Measurements from ENCODE around the gene UEVLD.

The UEVLD gene

DNA sequence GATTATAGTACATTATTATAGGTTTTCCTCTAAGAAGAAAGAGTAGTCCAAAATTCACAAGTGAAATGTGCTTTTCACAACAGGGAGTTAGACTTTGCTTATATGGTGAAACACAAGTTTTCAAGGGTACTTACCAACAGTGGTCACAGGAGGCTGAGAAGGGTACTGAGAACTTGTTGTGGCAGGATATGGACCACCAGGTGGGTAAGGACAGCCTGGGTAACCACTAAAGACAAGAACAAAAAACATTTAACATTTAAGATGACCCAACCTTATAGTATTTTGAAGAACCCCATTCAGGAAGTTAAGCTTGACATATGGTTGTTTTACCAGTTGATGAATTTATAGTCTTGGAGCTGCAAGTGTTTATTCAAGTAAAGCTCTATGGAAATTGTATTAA is 86.2 kb downstream of the UEVLD start:
- H3K4me3 ChIP-seq (ENCODE audit: low read depth, low read length), result no peak overlapping the region
- no peak for DNase-seq (ENCODE audit: low read depth)
- TF ChIP-seq, protein P1, sequence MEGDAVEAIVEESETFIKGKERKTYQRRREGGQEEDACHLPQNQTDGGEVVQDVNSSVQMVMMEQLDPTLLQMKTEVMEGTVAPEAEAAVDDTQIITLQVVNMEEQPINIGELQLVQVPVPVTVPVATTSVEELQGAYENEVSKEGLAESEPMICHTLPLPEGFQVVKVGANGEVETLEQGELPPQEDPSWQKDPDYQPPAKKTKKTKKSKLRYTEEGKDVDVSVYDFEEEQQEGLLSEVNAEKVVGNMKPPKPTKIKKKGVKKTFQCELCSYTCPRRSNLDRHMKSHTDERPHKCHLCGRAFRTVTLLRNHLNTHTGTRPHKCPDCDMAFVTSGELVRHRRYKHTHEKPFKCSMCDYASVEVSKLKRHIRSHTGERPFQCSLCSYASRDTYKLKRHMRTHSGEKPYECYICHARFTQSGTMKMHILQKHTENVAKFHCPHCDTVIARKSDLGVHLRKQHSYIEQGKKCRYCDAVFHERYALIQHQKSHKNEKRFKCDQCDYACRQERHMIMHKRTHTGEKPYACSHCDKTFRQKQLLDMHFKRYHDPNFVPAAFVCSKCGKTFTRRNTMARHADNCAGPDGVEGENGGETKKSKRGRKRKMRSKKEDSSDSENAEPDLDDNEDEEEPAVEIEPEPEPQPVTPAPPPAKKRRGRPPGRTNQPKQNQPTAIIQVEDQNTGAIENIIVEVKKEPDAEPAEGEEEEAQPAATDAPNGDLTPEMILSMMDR (IDR thresholded peaks at IDR 0.05; ENCODE audit: control insufficient read depth, extremely low read depth, insufficient read depth), result no peak

DNA sequence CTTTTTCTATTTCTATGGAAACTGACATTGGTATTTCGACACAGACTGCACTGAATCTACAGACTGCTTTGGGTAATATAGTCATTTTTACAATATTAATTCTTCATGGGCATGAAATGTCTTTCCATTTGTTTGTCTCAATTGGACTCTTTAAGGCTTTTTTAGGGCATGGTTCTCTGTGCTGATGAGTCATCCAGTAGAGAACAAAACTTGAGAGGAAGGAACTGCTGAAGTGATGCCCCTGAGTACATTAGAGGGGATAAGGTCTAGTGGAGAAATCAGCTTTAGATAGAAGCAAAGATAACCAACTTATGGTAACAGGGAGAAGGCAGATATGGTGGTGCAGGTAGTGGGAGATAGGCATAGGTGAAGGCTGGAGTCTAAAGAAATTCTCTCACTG is 86.9 kb downstream of the UEVLD start:
- TF ChIP-seq, protein P1 (IDR thresholded peaks at IDR 0.05; ENCODE audit: control insufficient read depth, extremely low read depth, insufficient read depth), result no peak
- no peak for DNase-seq (ENCODE audit: low read depth)
- H3K4me3 ChIP-seq (ENCODE audit: low read depth, low read length), result no peak overlapping the region

DNA sequence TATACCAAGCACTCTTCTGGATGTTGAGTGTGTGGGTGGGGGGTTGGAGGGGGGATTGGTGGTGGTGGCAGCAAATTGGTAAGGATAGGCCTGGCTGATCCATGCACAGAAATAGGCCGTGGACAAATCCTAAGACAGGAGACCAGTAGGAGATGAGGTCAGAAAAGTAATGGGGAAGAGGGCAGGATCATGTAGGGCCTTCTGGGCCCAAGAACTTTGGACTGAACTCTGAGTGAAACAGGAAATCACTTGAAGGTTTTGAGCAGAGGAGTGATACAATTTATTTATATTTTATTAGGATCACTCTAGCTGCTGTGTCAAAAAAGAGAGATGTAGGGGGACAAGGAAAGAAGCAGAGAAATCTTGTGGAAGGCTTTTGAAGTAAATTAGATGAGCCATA is 90.5 kb downstream of the UEVLD start:
- no peak overlapping the region for H3K4me3 ChIP-seq (ENCODE audit: low read depth, low read length)
- TF ChIP-seq, protein P1 (IDR thresholded peaks at IDR 0.05; ENCODE audit: control insufficient read depth, extremely low read depth, insufficient read depth), result no peak
- DNase-seq (ENCODE audit: low read depth), result no peak

- TF ChIP-seq, protein P1 (IDR thresholded peaks at IDR 0.05; ENCODE audit: control insufficient read depth, extremely low read depth, insufficient read depth), result no peak
- no peak for DNase-seq (ENCODE audit: low read depth)
- H3K4me3 ChIP-seq (ENCODE audit: low read depth, low read length), result no peak overlapping the region
Measured at GRCh38 chr11:18495703-18496102, 92.8 kb downstream of the UEVLD start.

- TF ChIP-seq, protein P1 (IDR thresholded peaks at IDR 0.05; ENCODE audit: control insufficient read depth, extremely low read depth, insufficient read depth), result no peak
- DNase-seq (ENCODE audit: low read depth), result no peak
- no peak overlapping the region for H3K4me3 ChIP-seq (ENCODE audit: low read depth, low read length)
Measured at GRCh38 chr11:18495271-18495670, 93.3 kb downstream of the UEVLD start.

GRCh38 chr11:18493310-18493709 is 95.2 kb downstream of the UEVLD start:
- no peak for DNase-seq (ENCODE audit: low read depth)
- H3K4me3 ChIP-seq (ENCODE audit: low read depth, low read length), result no peak overlapping the region
- TF ChIP-seq, protein P1 (IDR thresholded peaks at IDR 0.05; ENCODE audit: control insufficient read depth, extremely low read depth, insufficient read depth), result no peak

- TF ChIP-seq, protein P1 (IDR thresholded peaks at IDR 0.05; ENCODE audit: control insufficient read depth, extremely low read depth, insufficient read depth), result no peak
- no peak overlapping the region for H3K4me3 ChIP-seq (ENCODE audit: low read depth, low read length)
- DNase-seq (ENCODE audit: low read depth), result no peak
Measured at GRCh38 chr11:18492888-18493287, 95.6 kb downstream of the UEVLD start.
